Kidney epithelial cell (primary cell): ENCODE results near the gene FBRSL1. TPM values are rescaled to one million over a fixed set of nuclear protein-coding genes. Genes with fewer than 3 reads are reported as not detected.

Source experiments
- DNase-seq: peaks from one replicate; pipeline ENCODE4 v3.0.0-alpha.2; 2010; ENCODE audit warnings: low read depth
- H3K27me3 ChIP-seq: 2 replicates; pipeline ENCODE4 v1.6.0; 2011; ENCODE audit warnings: low read length; ENCODE audit not compliant: control insufficient read depth, insufficient read depth
- H3K36me3 ChIP-seq: 2 replicates; pipeline ENCODE4 v1.5.1; 2011; ENCODE audit warnings: low read length; ENCODE audit not compliant: control insufficient read depth, insufficient read depth
- H3K4me3 ChIP-seq: 2 replicates; pipeline ENCODE4 v1.5.1; 2011; ENCODE audit warnings: low read depth, mild to moderate bottlenecking, control low read depth, low read length
- CTCF ChIP-seq: IDR thresholded peaks from 2 replicates; pipeline ENCODE4 v1.5.1; 2011; ENCODE audit warnings: mild to moderate bottlenecking, moderate library complexity, low read length, control low read depth, inconsistent platforms; ENCODE audit not compliant: insufficient read depth, poor library complexity, severe bottlenecking
- total RNA-seq: library from RNA; depleted of rRNA; stranded (reverse); fragments of >200 nt; gene quantifications from 2 replicates; pipeline ENCODE4 v1.2.3, GENCODE V29; 2015

FBRSL1 gene
- total RNA-seq, 1 donor from 2014 or later: 22.9 TPM

- no peak for DNase-seq
- no peaks in the 10 kb centered on the region for H3K36me3 ChIP-seq
- TF ChIP-seq CTCF: no peak
- no peaks in the 10 kb centered on the region for H3K27me3 ChIP-seq
- no peak overlapping the region for H3K4me3 ChIP-seq
Observed at GRCh38 chr12:132503618-132504204, 13.8 kb downstream of the FBRSL1 start.

GRCh38 chr12:132505105-132505851, 15.3 kb downstream of the FBRSL1 start:
- no peaks in the 10 kb centered on the region for H3K27me3 ChIP-seq
- no peak for TF ChIP-seq CTCF
- DNase-seq: no peak
- no peaks in the 10 kb centered on the region for H3K36me3 ChIP-seq
- no peak overlapping the region for H3K4me3 ChIP-seq

- no peak for TF ChIP-seq CTCF
- Histone ChIP-seq H3K4me3 (no peak overlapping the region), H3K36me3 (no peaks in the 10 kb centered on the region), H3K27me3 (no peaks in the 10 kb centered on the region)
- DNase-seq: no peak
Observed at GRCh38 chr12:132505852-132506219, 15.9 kb downstream of the FBRSL1 start.

GRCh38 chr12:132506328-132507160, 16.6 kb downstream of the FBRSL1 start:
- DNase-seq: no peak
- Histone ChIP-seq H3K27me3 (no peaks in the 10 kb centered on the region), H3K36me3 (no peaks in the 10 kb centered on the region), H3K4me3 (no peak overlapping the region)
- no peak for TF ChIP-seq CTCF

GRCh38 chr12:132507161-132507538, 17.2 kb downstream of the FBRSL1 start:
- no peak overlapping the region for H3K4me3 ChIP-seq
- TF ChIP-seq CTCF: no peak

More at GRCh38 chr12:132507161-132507538, 17.2 kb downstream of the FBRSL1 start:
- Histone ChIP-seq H3K27me3 (no peaks in the 10 kb centered on the region), H3K36me3 (no peaks in the 10 kb centered on the region)
- no peak for DNase-seq
